Measurements from ENCODE around the gene GALNT4.

GALNT4 gene

GRCh38 chr12:89524541-89525304 is at the start of gene GALNT4:
Gene GALNT4 (minus strand): TSS chr12:89524796. CDS start chr12:89524549, 247 bp downstream.
- peak; percentile 84 for DNase-seq

- no peak for DNase-seq
Measured at GRCh38 chr12:89573051-89573810, 48.6 kb upstream of the GALNT4 start.

GRCh38 chr12:89571491-89572195 is 47.0 kb upstream of the GALNT4 start:
- DNase-seq = peak; percentile 65

GRCh38 chr12:89568484-89568883 is 43.9 kb upstream of the GALNT4 start:
- no peak for DNase-seq

- DNase-seq = no peak
Measured at GRCh38 chr12:89567691-89568239, 43.2 kb upstream of the GALNT4 start.

GRCh38 chr12:89566615-89567014 is 42.0 kb upstream of the GALNT4 start:
- no peak for DNase-seq

- no peak for DNase-seq
Measured at GRCh38 chr12:89565002-89565401, 40.4 kb upstream of the GALNT4 start.

- no peak for DNase-seq
Measured at GRCh38 chr12:89559753-89560152, 35.2 kb upstream of the GALNT4 start.

- DNase-seq = no peak
Measured at GRCh38 chr12:89556976-89557375, 32.4 kb upstream of the GALNT4 start.

GRCh38 chr12:89552376-89552775 is 27.8 kb upstream of the GALNT4 start:
- no peak for DNase-seq

GRCh38 chr12:89551747-89552146 is 27.2 kb upstream of the GALNT4 start:
- no peak for DNase-seq

GRCh38 chr12:89547101-89547500 is 22.5 kb upstream of the GALNT4 start:
- no peak for DNase-seq

GRCh38 chr12:89546151-89546550 is 21.6 kb upstream of the GALNT4 start:
- DNase-seq = no peak

- peak; percentile 19 for DNase-seq
Measured at GRCh38 chr12:89544681-89545184, 20.1 kb upstream of the GALNT4 start.

GRCh38 chr12:89544022-89544421 is 19.4 kb upstream of the GALNT4 start:
- no peak for DNase-seq

GRCh38 chr12:89542912-89543592 is 18.5 kb upstream of the GALNT4 start:
- peak; percentile 85 for DNase-seq

GRCh38 chr12:89542236-89542635 is 17.6 kb upstream of the GALNT4 start:
- DNase-seq = no peak

- no peak for DNase-seq
Measured at GRCh38 chr12:89540586-89540985, 16.0 kb upstream of the GALNT4 start.

- DNase-seq = no peak
Measured at GRCh38 chr12:89539426-89540223, 15.0 kb upstream of the GALNT4 start.

- no peak for DNase-seq
Measured at GRCh38 chr12:89538897-89539296, 14.3 kb upstream of the GALNT4 start.

GRCh38 chr12:89537389-89537788 is 12.8 kb upstream of the GALNT4 start:
- DNase-seq = no peak

GRCh38 chr12:89529738-89530137 is 5.1 kb upstream of the GALNT4 start:
- DNase-seq = peak; percentile 49

Measured in fibroblast of upper back skin (primary cell).